GM10248 (cell line): ENCODE measurements around the gene PFN1.

ENCODE experiments used
- CTCF ChIA-PET: fragments of 300-600 bp; sonication (Branson Sonifier 250); formaldehyde crosslinking; extraction: SDS; loops from one replicate; lab custom pipeline; 2021; ENCODE audit warnings: antibody characterized with exemption; lab: Yijun Ruan, JAX
- POLR2A ChIA-PET: fragments of 350-650 bp; sonication (Branson Sonifier 250); formaldehyde crosslinking; extraction: SDS; loops from one replicate; lab custom pipeline; 2020; ENCODE audit warnings: antibody characterized with exemption; lab: Yijun Ruan, JAX
- DNase-seq: peaks from one replicate; pipeline ENCODE4 v3.0.0; 2012; ENCODE audit errors: extremely low spot score
- TF ChIP-seq, protein P1 (sequence below): IDR thresholded peaks from 2 replicates; pipeline ENCODE4 v1.5.1; 2012; ENCODE audit warnings: mild to moderate bottlenecking, low read depth; ENCODE audit errors: extremely low read depth, missing control alignments, control extremely low read depth

The PFN1 gene

GRCh38 chr17:4899341-4900230 is 48.7 kb downstream of the PFN1 start, which contains the start of gene C17orf107:
TSS of gene C17orf107 (plus strand) at chr17:4899536. CDS start at chr17:4899763, 227 bp downstream.
- ChIA-PET CTCF (interaction anchor here (0.8 to 3.2 kb wide), 11 partner anchors 9 to 382 kb away, joined by 3 to 22 read pairs (median 5); partner anchors contain the start of genes GLTPD2 and RABEP1), POLR2A (interaction anchor here (0.6 to 1.1 kb wide), 3 partner anchors 40 to 371 kb away, joined by 3 to 6 read pairs (median 3); partner anchors contain the start of genes PLD2, RNF167 and SLC25A11)
- DNase-seq = peak; percentile 93
- TF ChIP-seq, protein P1, sequence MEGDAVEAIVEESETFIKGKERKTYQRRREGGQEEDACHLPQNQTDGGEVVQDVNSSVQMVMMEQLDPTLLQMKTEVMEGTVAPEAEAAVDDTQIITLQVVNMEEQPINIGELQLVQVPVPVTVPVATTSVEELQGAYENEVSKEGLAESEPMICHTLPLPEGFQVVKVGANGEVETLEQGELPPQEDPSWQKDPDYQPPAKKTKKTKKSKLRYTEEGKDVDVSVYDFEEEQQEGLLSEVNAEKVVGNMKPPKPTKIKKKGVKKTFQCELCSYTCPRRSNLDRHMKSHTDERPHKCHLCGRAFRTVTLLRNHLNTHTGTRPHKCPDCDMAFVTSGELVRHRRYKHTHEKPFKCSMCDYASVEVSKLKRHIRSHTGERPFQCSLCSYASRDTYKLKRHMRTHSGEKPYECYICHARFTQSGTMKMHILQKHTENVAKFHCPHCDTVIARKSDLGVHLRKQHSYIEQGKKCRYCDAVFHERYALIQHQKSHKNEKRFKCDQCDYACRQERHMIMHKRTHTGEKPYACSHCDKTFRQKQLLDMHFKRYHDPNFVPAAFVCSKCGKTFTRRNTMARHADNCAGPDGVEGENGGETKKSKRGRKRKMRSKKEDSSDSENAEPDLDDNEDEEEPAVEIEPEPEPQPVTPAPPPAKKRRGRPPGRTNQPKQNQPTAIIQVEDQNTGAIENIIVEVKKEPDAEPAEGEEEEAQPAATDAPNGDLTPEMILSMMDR = no peak

GRCh38 chr17:4898927-4899326 is 49.4 kb downstream of the PFN1 start:
- TF ChIP-seq, protein P1 = no peak
- ChIA-PET CTCF (interaction anchor here (0.8 to 3.2 kb wide), 10 partner anchors 8 to 383 kb away, joined by 3 to 22 read pairs (median 5); partner anchors contain the start of genes GLTPD2 and RABEP1), POLR2A (interaction anchor here (0.6 to 1.1 kb wide), 2 partner anchors 41 to 370 kb away, joined by 3 to 6 read pairs; partner anchors contain the start of genes RNF167 and SLC25A11)
- DNase-seq = no peak

- CTCF ChIA-PET = interaction anchor here (1.5 to 3.2 kb wide), 3 partner anchors 10 to 44 kb away, joined by 3 to 22 read pairs (median 12); no protein-coding TSS in a partner anchor
- DNase-seq = no peak
- TF ChIP-seq, protein P1 = no peak
- POLR2A ChIA-PET = no interaction called here
Measured at GRCh38 chr17:4898351-4898750, 50.0 kb downstream of the PFN1 start.

DNA sequence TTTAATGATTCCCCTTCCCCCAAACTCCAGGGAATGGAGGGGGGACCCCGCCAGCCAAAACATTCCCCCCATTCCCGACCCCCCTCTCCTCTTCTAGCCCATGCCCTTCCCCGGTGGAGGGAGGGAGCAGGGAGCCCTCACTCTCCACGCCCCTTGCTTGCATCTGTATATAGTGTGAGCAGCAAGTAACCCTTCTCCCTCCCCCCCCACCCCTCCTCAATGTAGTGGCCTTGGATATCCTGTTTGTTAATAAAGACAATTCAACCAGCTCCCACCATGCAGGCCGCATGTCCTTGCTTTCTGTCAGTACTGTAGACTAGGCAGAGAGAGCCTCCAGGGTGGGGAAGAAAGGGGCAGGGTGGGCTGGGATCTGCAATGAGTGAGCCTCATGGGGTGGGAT is 50.5 kb downstream of the PFN1 start:
- POLR2A ChIA-PET = interaction anchor here (0.7 kb wide), 1 partner anchor 42 kb away, joined by 3 read pairs; the partner anchor contains the start of gene SLC25A11
- CTCF ChIA-PET = interaction anchor here (0.8 to 3.2 kb wide), 3 partner anchors 9 to 11 kb away, joined by 4 to 22 read pairs (median 12); no protein-coding TSS in a partner anchor
- TF ChIP-seq, protein P1 = no peak
- no peak for DNase-seq

GRCh38 chr17:4897198-4897687 is 51.1 kb downstream of the PFN1 start:
- CTCF ChIA-PET = interaction anchor here (0.8 to 1.7 kb wide), 4 partner anchors 8 to 187 kb away, joined by 4 to 5 read pairs (median 4); partner anchors contain the start of gene ARRB2
- POLR2A ChIA-PET = interaction anchor here (0.7 kb wide), 1 partner anchor 42 kb away, joined by 3 read pairs; the partner anchor contains the start of gene SLC25A11
- TF ChIP-seq, protein P1 = no peak
- no peak for DNase-seq
